Panc1 (cell line): ENCODE measurements around the gene SMIM35. TPM values are rescaled to one million over a fixed set of nuclear protein-coding genes. Genes with fewer than 3 reads are reported as not detected.

ENCODE experiments used
- ATAC-seq: fragments of 200-7000 bp; cut with Tn5 transposase; 2 replicates; pipeline ENCODE4 v1.9.1; 2020; ENCODE audit warnings: mild to moderate bottlenecking, moderate library complexity
- BruUV-seq: library from RNA; stranded (reverse); fragments of 400-500 nt; replicated peaks from 2 replicates; lab custom pipeline; 2021; lab: Mats Ljungman, UMichigan
- CTCF ChIA-PET: fragments of 300-600 bp; sonication (Branson Sonifier 250); formaldehyde crosslinking; loops from one replicate; lab custom pipeline; 2022; ENCODE audit warnings: antibody characterized with exemption; lab: Charles Lee
- POLR2A ChIA-PET: fragments of 300-600 bp; sonication (Branson Sonifier 250); formaldehyde crosslinking; loops from one replicate; lab custom pipeline; 2022; ENCODE audit warnings: antibody characterized with exemption; lab: Charles Lee
- DNase-seq: peaks from one replicate; pipeline ENCODE4 v3.0.0-alpha.2; 2010; ENCODE audit warnings: low read depth, low spot score
- H3K27ac ChIP-seq: 2 replicates; pipeline ENCODE4 v1.5.1; 2011; ENCODE audit warnings: mild to moderate bottlenecking, low read length, inconsistent platforms
- H3K27me3 ChIP-seq: fragments of 200-500 bp; sonication (Bioruptor generic); 2 replicates; pipeline ENCODE4 v1.6.0; 2014; ENCODE audit warnings: low read length, inconsistent platforms; ENCODE audit not compliant: control insufficient read depth, insufficient read depth
- H3K36me3 ChIP-seq: fragments of 200-500 bp; sonication (Bioruptor generic); 2 replicates; pipeline ENCODE4 v1.5.1; 2014; ENCODE audit warnings: inconsistent platforms, mild to moderate bottlenecking, low read length, moderate library complexity; ENCODE audit not compliant: control insufficient read depth, insufficient read depth
- H3K4me1 ChIP-seq: 2 replicates; pipeline ENCODE4 v1.5.1; 2011; ENCODE audit warnings: inconsistent platforms, mild to moderate bottlenecking, low read length, moderate library complexity; ENCODE audit not compliant: control insufficient read depth, insufficient read depth
- H3K4me3 ChIP-seq, 2 experiments: 2 replicates each; pipeline ENCODE4 v1.5.1; 2011 to 2012; ENCODE audit warnings: low read depth in 2 of 2, low read length in 2 of 2, mild to moderate bottlenecking in 2 of 2, inconsistent platforms in 1 of 2, moderate library complexity in 1 of 2
- H3K9me3 ChIP-seq: fragments of 200-500 bp; sonication (Bioruptor generic); 2 replicates; pipeline ENCODE4 v1.5.1; 2014; ENCODE audit warnings: low read depth, mild to moderate bottlenecking, inconsistent platforms, low read length, moderate library complexity; ENCODE audit not compliant: control insufficient read depth, insufficient read depth
- CTCF ChIP-seq: fragments of 450-650 bp; IDR thresholded peaks from 2 replicates; pipeline ENCODE4 v1.5.1; 2017; ENCODE audit warnings: mild to moderate bottlenecking
- POLR2AphosphoS5 ChIP-seq: IDR thresholded peaks from 2 replicates; pipeline ENCODE4 v1.6.1; 2012; ENCODE audit warnings: mild to moderate bottlenecking, low read depth, low read length, moderate library complexity
- REST ChIP-seq, 2 experiments: IDR thresholded peaks; 2 replicates each; pipeline ENCODE4 v1.6.1; 2011 to 2012; ENCODE audit warnings: low read depth in 2 of 2, control low read depth in 1 of 2, low read length in 1 of 2, mild to moderate bottlenecking in 1 of 2, moderate library complexity in 1 of 2; ENCODE audit not compliant: insufficient read depth in 1 of 2
- SIN3A ChIP-seq: IDR thresholded peaks from 2 replicates; pipeline ENCODE4 v1.6.1; 2012; ENCODE audit warnings: low read depth, mild to moderate bottlenecking, low read length, moderate library complexity, borderline replicate concordance; ENCODE audit not compliant: insufficient read depth
- TCF7L2 ChIP-seq: IDR thresholded peaks from 2 replicates; pipeline ENCODE4 v1.6.1; 2011; ENCODE audit warnings: mild to moderate bottlenecking, low read depth, low read length, inconsistent platforms
- in situ Hi-C: cut with HindIII; loops from 2 replicates; pipeline ENCODE4 v1.10.0; 2016; ENCODE audit warnings: low sequenced_read_pairs, low pct_unique_long_range_greater_than_20kb
- intact Hi-C: fragments of 100-400 bp; cut with micrococcal nuclease; formaldehyde crosslinking; loops from one replicate; pipeline ENCODE4 v1.10.0; 2022; ENCODE audit not compliant: unreplicated experiment
- total RNA-seq: library from RNA; stranded (reverse); gene quantifications from one replicate; pipeline ENCODE4 v1.2.1, GENCODE V29; 2021; ENCODE audit not compliant: unreplicated experiment

The SMIM35 gene
- total RNA-seq, 1 experiment from 2014 or later, result not detected

- intact Hi-C loops, result no loop called here
- H3K4me1 ChIP-seq, result no peaks in the 10 kb centered on the region
- TF ChIP-seq TCF7L2 (no peak), CTCF (no peak), POLR2AphosphoS5 (no peak), REST (IDR thresholded peaks at IDR 0.05; ENCODE audit: insufficient read depth in 1 of 2, low read depth in 2 of 2, low read length in 1 of 2) (no peak), SIN3A (no peak)
- ChIA-PET POLR2A (no interaction called here), CTCF (no interaction called here)
- H3K36me3 ChIP-seq, result no peaks in the 10 kb centered on the region
- no peak for DNase-seq
- H3K27ac ChIP-seq, result no peak overlapping the region
- peaks cover 3% of the 10 kb centered on the region; the same call in 1 of the 2 replicates for H3K27me3 ChIP-seq
- no TSS peak for BruUV-seq
- no peaks in the 10 kb centered on the region for H3K9me3 ChIP-seq
- ATAC-seq, result no peak
- H3K4me3 ChIP-seq, result no peak overlapping the region
- in situ Hi-C loops, result no loop called here
Observed at GRCh38 chr11:118002010-118002540, 84.7 kb downstream of the SMIM35 start.

- ATAC-seq (no peak), DNase-seq (no peak)
- Histone ChIP-seq H3K9me3 (no peaks in the 10 kb centered on the region), H3K27me3 (peaks cover 3% of the 10 kb centered on the region; the same call in 1 of the 2 replicates), H3K36me3 (no peaks in the 10 kb centered on the region), H3K4me1 (no peaks in the 10 kb centered on the region), H3K27ac (no peak overlapping the region), H3K4me3 (no peak overlapping the region)
- TF ChIP-seq CTCF (no peak), SIN3A (no peak), POLR2AphosphoS5 (no peak), TCF7L2 (no peak), REST (IDR thresholded peaks at IDR 0.05; ENCODE audit: insufficient read depth in 1 of 2, low read depth in 2 of 2, low read length in 1 of 2) (no peak)
- no TSS peak for BruUV-seq
- CTCF ChIA-PET, result no interaction called here
- in situ Hi-C loops (no loop called here), intact Hi-C loops (no loop called here)
- POLR2A ChIA-PET, result no interaction called here
Observed at GRCh38 chr11:118001494-118001971, 85.2 kb downstream of the SMIM35 start.
